IMR-90 (cell line): ENCODE measurements around the gene GPLD1. TPM values are rescaled to one million over a fixed set of nuclear protein-coding genes. Genes with fewer than 3 reads are reported as not detected.

Experiments used
- ATAC-seq: fragments of 200-7000 bp; cut with Tn5 transposase; 2 replicates; pipeline ENCODE4 v1.9.1; 2020; ENCODE audit warnings: low read depth, mild to moderate bottlenecking, moderate library complexity
- BruUV-seq: library from RNA; stranded (reverse); fragments of 400-500 nt; replicated peaks from 2 replicates; lab custom pipeline; 2021; lab: Mats Ljungman, UMichigan
- CTCF ChIA-PET: fragments of 300-600 bp; formaldehyde crosslinking; extraction: SDS; loops from one replicate; lab custom pipeline; 2021; ENCODE audit warnings: antibody characterized with exemption; lab: Yijun Ruan, JAX
- POLR2A ChIA-PET: fragments of 300-600 bp; sonication (Branson Sonifier 250); formaldehyde crosslinking; loops from one replicate; lab custom pipeline; 2022; ENCODE audit warnings: antibody characterized with exemption; ENCODE audit not compliant: unreplicated experiment; lab: Charles Lee
- DNase-seq: peaks from one replicate; pipeline ENCODE4 v3.0.0; 2013
- H2AFZ ChIP-seq: replicated peaks from 2 replicates; pipeline ENCODE3; 2013; ENCODE audit warnings: low read length, mild to moderate bottlenecking; ENCODE audit not compliant: poor library complexity
- H2AK5ac ChIP-seq: 2 replicates; pipeline ENCODE4 v1.6.1; 2013; ENCODE audit warnings: low read depth, low read length, inconsistent platforms
- H2AK9ac ChIP-seq: replicated peaks from 2 replicates; pipeline ENCODE3; 2013; ENCODE audit warnings: mild to moderate bottlenecking, low read depth, low read length, moderate library complexity; ENCODE audit not compliant: poor library complexity
- H2BK120ac ChIP-seq: 2 replicates; pipeline ENCODE4 v1.6.1; 2013; ENCODE audit warnings: low read depth, low read length, inconsistent platforms
- H2BK15ac ChIP-seq: 3 replicates; pipeline ENCODE4 v1.6.1; 2013; ENCODE audit warnings: low read depth, low read length, inconsistent platforms
- H2BK20ac ChIP-seq: 2 replicates; pipeline ENCODE4 v1.6.1; 2013; ENCODE audit warnings: low read depth, mild to moderate bottlenecking, inconsistent platforms, low read length, moderate library complexity
- H2BK5ac ChIP-seq: 2 replicates; pipeline ENCODE4 v1.6.1; 2013; ENCODE audit warnings: mild to moderate bottlenecking, low read depth, low read length, inconsistent platforms; ENCODE audit not compliant: poor library complexity, severe bottlenecking
- H3K14ac ChIP-seq: replicated peaks from 2 replicates; pipeline ENCODE4 v1.6.1; 2013; ENCODE audit warnings: low read depth, low read length, inconsistent platforms
- H3K18ac ChIP-seq: 2 replicates; pipeline ENCODE4 v1.6.1; 2013; ENCODE audit warnings: low read depth, low read length, control low read depth
- H3K23ac ChIP-seq: 2 replicates; pipeline ENCODE4 v1.6.1; 2013; ENCODE audit warnings: low read depth, low read length, inconsistent platforms
- H3K27ac ChIP-seq: 2 replicates; pipeline ENCODE4 v1.5.1; 2013; ENCODE audit warnings: mild to moderate bottlenecking, control low read depth, low read length; ENCODE audit not compliant: insufficient read depth
- H3K27me3 ChIP-seq: 2 replicates; pipeline ENCODE4 v1.6.1; 2013; ENCODE audit warnings: low read length; ENCODE audit not compliant: control insufficient read depth, insufficient read depth
- H3K36me3 ChIP-seq: 2 replicates; pipeline ENCODE4 v1.6.1; 2013; ENCODE audit warnings: low read length, mixed read lengths; ENCODE audit not compliant: control insufficient read depth, insufficient read depth
- H3K4ac ChIP-seq: 2 replicates; pipeline ENCODE4 v1.6.1; 2013; ENCODE audit warnings: low read depth, low read length, inconsistent platforms
- H3K4me1 ChIP-seq: 2 replicates; pipeline ENCODE4 v1.6.1; 2013; ENCODE audit warnings: low read length, mixed read lengths; ENCODE audit not compliant: control insufficient read depth, insufficient read depth
- H3K4me2 ChIP-seq: 2 replicates; pipeline ENCODE4 v1.6.1; 2013; ENCODE audit warnings: low read depth, mild to moderate bottlenecking, control low read depth, low read length, moderate library complexity
- H3K4me3 ChIP-seq: 2 replicates; pipeline ENCODE4 v1.5.1; 2013; ENCODE audit warnings: low read depth, mild to moderate bottlenecking, control low read depth, low read length, moderate library complexity; ENCODE audit not compliant: insufficient read depth
- H3K56ac ChIP-seq: 2 replicates; pipeline ENCODE4 v1.6.1; 2013; ENCODE audit warnings: low read length, inconsistent platforms; ENCODE audit not compliant: insufficient read depth; ENCODE audit errors: extremely low read depth
- H3K79me1 ChIP-seq, 2 experiments: 2 replicates each; pipeline ENCODE4 v1.6.1; 2013; ENCODE audit warnings: low read length in 2 of 2, inconsistent platforms in 1 of 2, low read depth in 1 of 2
- H3K9ac ChIP-seq: 2 replicates; pipeline ENCODE4 v1.6.1; 2013; ENCODE audit warnings: low read depth, low read length, control low read depth
- H3K9me1 ChIP-seq: 2 replicates; pipeline ENCODE4 v1.6.1; 2013; ENCODE audit warnings: low read length, inconsistent platforms; ENCODE audit not compliant: insufficient read depth
- H3K9me3 ChIP-seq: 2 replicates; pipeline ENCODE4 v1.6.1; 2013; ENCODE audit warnings: low read length; ENCODE audit not compliant: control insufficient read depth, insufficient read depth
- H4K20me1 ChIP-seq: 2 replicates; pipeline ENCODE4 v1.6.1; 2013; ENCODE audit warnings: low read length, inconsistent platforms; ENCODE audit not compliant: insufficient read depth
- H4K5ac ChIP-seq: 2 replicates; pipeline ENCODE4 v1.6.1; 2013; ENCODE audit warnings: mild to moderate bottlenecking, low read depth, low read length, control low read depth
- H4K8ac ChIP-seq, 2 experiments: 2 replicates each; pipeline ENCODE4 v1.6.1; 2013; ENCODE audit warnings: low read depth in 2 of 2, low read length in 2 of 2, control low read depth in 1 of 2, inconsistent platforms in 1 of 2
- H4K91ac ChIP-seq: 2 replicates; pipeline ENCODE4 v1.6.1; 2013; ENCODE audit warnings: low read depth, low read length, inconsistent platforms; ENCODE audit not compliant: insufficient read depth
- CEBPB ChIP-seq: IDR thresholded peaks from 2 replicates; pipeline ENCODE4 v1.6.1; 2012; ENCODE audit warnings: low read depth, low read length, improper control_type of control experiment
- CTCF ChIP-seq: conservative IDR thresholded peaks from 2 replicates; pipeline ENCODE4 v1.5.1; 2012; ENCODE audit warnings: mild to moderate bottlenecking, low read depth, low read length, improper control_type of control experiment
- FOS ChIP-seq: fragments of 150-350 bp; IDR thresholded peaks from 2 replicates; pipeline ENCODE4 v1.6.1; 2016; ENCODE audit warnings: low read depth, low read length
- WGBS, 2 experiments: methylation state at CpG; one replicate each; pipeline versions ENCODE4 v1.1.5 to v1.1.7; 2013; ENCODE audit warnings: missing lambda C conversion rate in 2 of 2; ENCODE audit not compliant: insufficient read length in 1 of 2; ENCODE audit errors: extremely low coverage in 2 of 2; 5-methylcytosine and 5-hydroxymethylcytosine counted together
- dilution Hi-C: fragments of 300-500 bp; cut with HindIII; formaldehyde crosslinking; loops from one replicate; pipeline ENCODE4 v1.14.3; 2018; ENCODE audit warnings: low sequenced_read_pairs; ENCODE audit not compliant: unreplicated experiment
- in situ Hi-C: fragments of 300-500 bp; cut with MboI; formaldehyde crosslinking; loops from 3 replicates; pipeline ENCODE4 v1.14.3; 2019; ENCODE audit warnings: low sequenced_read_pairs, inconsistent platforms, mixed read lengths
- intact Hi-C: fragments of 100-400 bp; cut with micrococcal nuclease; formaldehyde crosslinking; loops from 2 replicates; pipeline ENCODE4 v1.10.0; 2022
- polyA plus RNA-seq, 3 experiments: library from polyadenylated mRNA; depleted of rRNA; stranded (reverse); fragments of >200 nt; gene quantifications; 2 replicates each; pipeline ENCODE4 v1.2.3, GENCODE V29; 2012; ENCODE audit warnings: low replicate concordance in 1 of 3
- total RNA-seq: library from RNA; depleted of rRNA; stranded (reverse); fragments of >200 nt; gene quantifications from 2 replicates; pipeline ENCODE4 v1.2.3, GENCODE V29; 2012
- TF ChIP-seq, protein P1 (sequence below): fragments of 150-350 bp; IDR thresholded peaks from 2 replicates; pipeline ENCODE4 v1.6.1; 2016; ENCODE audit warnings: low read depth, mild to moderate bottlenecking, low read length, moderate library complexity, borderline replicate concordance

GPLD1 gene
- total and polyA plus RNA-seq, 2 of the 4 experiments (the other 2 are of a cell fraction): 0.05 to 0.18 TPM

- Histone ChIP-seq H3K14ac (no peak overlapping the region), H2AFZ (no peak overlapping the region), H3K23ac (no peak overlapping the region), H2BK5ac (no peak overlapping the region), H4K20me1 (no peaks in the 10 kb centered on the region), H3K4ac (no peak overlapping the region), H2BK15ac (no peak overlapping the region), H3K4me3 (no peak overlapping the region), H2BK20ac (no peak overlapping the region), H3K9me1 (no peaks in the 10 kb centered on the region), H4K5ac (no peak overlapping the region), H2BK120ac (no peak overlapping the region), H3K18ac (no peak overlapping the region), H2AK9ac (no peak overlapping the region), H3K56ac (no peak overlapping the region), H3K79me1 (no peaks in the 10 kb centered on the region), H3K4me1 (no peaks in the 10 kb centered on the region), H4K91ac (no peak overlapping the region), H3K36me3 (no peaks in the 10 kb centered on the region), H2AK5ac (no peak overlapping the region), H4K8ac (no peak overlapping the region), H3K27ac (no peak overlapping the region), H3K4me2 (no peak overlapping the region), H3K27me3 (no peaks in the 10 kb centered on the region), H3K9me3 (no peaks in the 10 kb centered on the region), H3K9ac (no peak overlapping the region)
- in situ Hi-C loops: no loop called here
- ATAC-seq (no peak), DNase-seq (no peak)
- CTCF ChIA-PET: interaction anchor here (0.7 to 0.8 kb wide), 2 partner anchors 16 to 25 kb away, joined by 3 read pairs; no protein-coding TSS in a partner anchor
- no CpG with 5 or more reads among the region's 8 CpGs for WGBS, 2 experiments
- no TSS peak for BruUV-seq
- dilution Hi-C loops: no loop called here
- no peak for TF ChIP-seq FOS
- TF ChIP-seq CEBPB: no peak
- TF ChIP-seq CTCF: no peak
- TF ChIP-seq, protein P1, sequence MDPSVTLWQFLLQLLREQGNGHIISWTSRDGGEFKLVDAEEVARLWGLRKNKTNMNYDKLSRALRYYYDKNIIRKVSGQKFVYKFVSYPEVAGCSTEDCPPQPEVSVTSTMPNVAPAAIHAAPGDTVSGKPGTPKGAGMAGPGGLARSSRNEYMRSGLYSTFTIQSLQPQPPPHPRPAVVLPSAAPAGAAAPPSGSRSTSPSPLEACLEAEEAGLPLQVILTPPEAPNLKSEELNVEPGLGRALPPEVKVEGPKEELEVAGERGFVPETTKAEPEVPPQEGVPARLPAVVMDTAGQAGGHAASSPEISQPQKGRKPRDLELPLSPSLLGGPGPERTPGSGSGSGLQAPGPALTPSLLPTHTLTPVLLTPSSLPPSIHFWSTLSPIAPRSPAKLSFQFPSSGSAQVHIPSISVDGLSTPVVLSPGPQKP: no peak
- intact Hi-C loops: no loop called here
- POLR2A ChIA-PET: no interaction called here
These were observed 47.8 kb upstream of the GPLD1 start for GRCh38 chr6:24537082-24537699.
